K562 (cell line): Measurements from ENCODE around the gene REEP6. TPM values are rescaled to one million over a fixed set of nuclear protein-coding genes. Genes with fewer than 3 reads are reported as not detected.

Experiments used
- ATAC-seq: fragments of 200-7000 bp; cut with Tn5 transposase; 3 replicates; pipeline ENCODE4 v1.9.1; 2020; ENCODE audit warnings: moderate library complexity
- BruUV-seq: library from RNA; stranded (reverse); fragments of 400-500 nt; replicated peaks from 2 replicates; lab custom pipeline; 2021; lab: Mats Ljungman, UMichigan
- CTCF ChIA-PET: fragments of 300-600 bp; formaldehyde crosslinking; extraction: SDS; loops from one replicate; lab custom pipeline; 2021; ENCODE audit warnings: low intra/inter-chr PET ratio; lab: Yijun Ruan, JAX
- POLR2A ChIA-PET: fragments of 300-600, 350-650 bp; sonication (Branson Sonifier 250); formaldehyde crosslinking; extraction: SDS; loops from one replicate; lab custom pipeline; 2021; ENCODE audit warnings: antibody characterized with exemption, inconsistent platforms; lab: Yijun Ruan, JAX
- DNase-seq, 4 experiments: peaks; one replicate each; pipeline versions ENCODE4 v3.0.0 to v3.0.0-alpha.2; 2011 to 2018; ENCODE audit warnings: low spot score in 3 of 4, mixed read lengths in 3 of 4; ENCODE audit errors: extremely low read depth in 1 of 4
- FAIRE-seq: peaks from 2 replicates; lab custom pipeline; 2011; peaks lifted over from hg19 to GRCh38; lab: Jason Lieb, UNC
- H2AFZ ChIP-seq: 2 replicates; pipeline ENCODE4 v1.6.0; 2011; ENCODE audit warnings: low read depth, low read length, control low read depth, inconsistent platforms
- H3K27ac ChIP-seq: fragments of 200-600 bp; 3 replicates; pipeline ENCODE4 v1.8.0; 2011; ENCODE audit warnings: low read depth, mild to moderate bottlenecking, control low read depth, inconsistent platforms, low read length, moderate library complexity, mixed read lengths; ENCODE audit errors: extremely low read depth
- H3K27me3 ChIP-seq, 2 experiments: fragments of 300-600 bp in 1 of 2; 2 replicates in 1 of 2; 3 replicates in 1 of 2; pipeline versions ENCODE4 v1.6.0 to v1.8.0; 2011; ENCODE audit warnings: inconsistent platforms in 2 of 2, low read length in 2 of 2, mild to moderate bottlenecking in 1 of 2, mixed read lengths in 1 of 2, moderate library complexity in 1 of 2; ENCODE audit not compliant: control insufficient read depth in 2 of 2, insufficient read depth in 2 of 2
- H3K36me3 ChIP-seq: fragments of 300-600 bp; 3 replicates; pipeline ENCODE4 v1.8.0; 2011; ENCODE audit warnings: mild to moderate bottlenecking, low read length, inconsistent platforms; ENCODE audit not compliant: control insufficient read depth, insufficient read depth
- H3K4me1 ChIP-seq, 2 experiments: fragments of 200-600 bp in 1 of 2; replicated peaks in 1 of 2; 2 replicates in 1 of 2; 3 replicates in 1 of 2; pipeline versions ENCODE4 v1.5.1 to v1.8.0; 2011; ENCODE audit warnings: inconsistent platforms in 2 of 2, low read length in 2 of 2, mild to moderate bottlenecking in 1 of 2, mixed read lengths in 1 of 2, moderate library complexity in 1 of 2; ENCODE audit not compliant: control insufficient read depth in 2 of 2, insufficient read depth in 2 of 2
- H3K4me2 ChIP-seq: 2 replicates; pipeline ENCODE4 v1.6.1; 2011; ENCODE audit warnings: low read length, control low read depth, inconsistent platforms, mixed read lengths; ENCODE audit not compliant: insufficient read depth
- H3K4me3 ChIP-seq: fragments of 200-600 bp; sonication (generic), shearing (Covaris generic); 2 replicates; pipeline ENCODE4 v1.5.1; 2016; ENCODE audit warnings: control low read depth, inconsistent platforms
- H3K79me2 ChIP-seq: fragments of 200-600 bp; 3 replicates; pipeline ENCODE4 v1.8.0; 2011; ENCODE audit warnings: low read length, inconsistent platforms; ENCODE audit not compliant: control insufficient read depth, insufficient read depth
- H3K9ac ChIP-seq, 2 experiments: 2 replicates each; pipeline versions ENCODE4 v1.6.0 to v1.6.1; 2011; ENCODE audit warnings: low read depth in 2 of 2, low read length in 2 of 2, control low read depth in 1 of 2, inconsistent platforms in 1 of 2, mild to moderate bottlenecking in 1 of 2, mixed read lengths in 1 of 2; ENCODE audit not compliant: insufficient read depth in 1 of 2
- H3K9me1 ChIP-seq: one replicate; pipeline ENCODE4 v1.6.0; 2011; ENCODE audit warnings: inconsistent platforms, mild to moderate bottlenecking, low read length, moderate library complexity; ENCODE audit not compliant: control insufficient read depth, insufficient read depth
- H3K9me3 ChIP-seq: replicated peaks from 2 replicates; pipeline ENCODE4 v1.5.1; 2011; ENCODE audit warnings: low read depth, low read length, inconsistent platforms; ENCODE audit not compliant: control insufficient read depth, insufficient read depth
- H4K20me1 ChIP-seq: replicated peaks from 2 replicates; pipeline ENCODE4 v1.6.1; 2011; ENCODE audit warnings: low read length, inconsistent platforms, mixed read lengths; ENCODE audit not compliant: control insufficient read depth, insufficient read depth
- CHCHD3 ChIP-seq: fragments of 250-450 bp; sonication (Bioruptor Pico); IDR thresholded peaks from 2 replicates; pipeline ENCODE4 v2.1.2; 2022; ENCODE audit warnings: mild to moderate bottlenecking
- ZBTB7A ChIP-seq: IDR thresholded peaks from 2 replicates; pipeline ENCODE4 v1.6.1; 2011; ENCODE audit warnings: low read depth, mild to moderate bottlenecking, low read length, moderate library complexity, borderline replicate concordance; ENCODE audit not compliant: control insufficient read depth
- WGBS: fragments of 100-300 bp; shearing (Covaris generic); methylation state at CpG from one replicate; pipeline ENCODE4 v1.1.6; 2016; ENCODE audit warnings: low coverage, mixed read lengths; ENCODE audit not compliant: insufficient coverage; ENCODE audit errors: missing lambda C conversion rate; 5-methylcytosine and 5-hydroxymethylcytosine counted together
- in situ Hi-C: fragments of 300-500 bp; cut with MboI; formaldehyde crosslinking; loops from 4 replicates; pipeline ENCODE4 v1.15.0; 2018; ENCODE audit warnings: inconsistent platforms, mixed read lengths
- intact Hi-C: fragments of 100-400 bp; cut with micrococcal nuclease; formaldehyde crosslinking; loops from 2 replicates; pipeline ENCODE4 v1.14.2; 2022
- polyA plus RNA-seq, 8 experiments: library from polyadenylated mRNA; depleted of rRNA in 4 of 8; stranded (reverse) in 5 of 8; unstranded in 3 of 8; fragments of >200 nt; fragmentation: Nextera tagmentation in 2 of 8; fragmentation: Illumina TruSeq in 1 of 8; extraction: Ambion mirVana in 2 of 8; extraction: Trizol in 1 of 8; gene quantifications; 2 replicates each; pipeline versions ENCODE4 v1.2.1 to v1.2.3, GENCODE V29; 2011 to 2014; ENCODE audit warnings: inconsistent platforms in 1 of 8, missing spikeins in 1 of 8
- total RNA-seq, 7 experiments: library from RNA; depleted of rRNA in 6 of 7; stranded (reverse); fragments of >200 nt in 6 of 7; fragmentation: Illumina TruSeq in 2 of 7; extraction: Trizol in 2 of 7; gene quantifications; 2 replicates each; pipeline versions ENCODE4 v1.2.1 to v1.2.3, GENCODE V29; 2011 to 2021; ENCODE audit warnings: low replicate concordance in 1 of 7

REEP6 gene
- total and polyA plus RNA-seq, 9 of the 15 experiments (the other 6 are each of a cell fraction or from before 2014, with no cell fraction given), result 1.2 to 64.2 (median 12.7) TPM

DNA sequence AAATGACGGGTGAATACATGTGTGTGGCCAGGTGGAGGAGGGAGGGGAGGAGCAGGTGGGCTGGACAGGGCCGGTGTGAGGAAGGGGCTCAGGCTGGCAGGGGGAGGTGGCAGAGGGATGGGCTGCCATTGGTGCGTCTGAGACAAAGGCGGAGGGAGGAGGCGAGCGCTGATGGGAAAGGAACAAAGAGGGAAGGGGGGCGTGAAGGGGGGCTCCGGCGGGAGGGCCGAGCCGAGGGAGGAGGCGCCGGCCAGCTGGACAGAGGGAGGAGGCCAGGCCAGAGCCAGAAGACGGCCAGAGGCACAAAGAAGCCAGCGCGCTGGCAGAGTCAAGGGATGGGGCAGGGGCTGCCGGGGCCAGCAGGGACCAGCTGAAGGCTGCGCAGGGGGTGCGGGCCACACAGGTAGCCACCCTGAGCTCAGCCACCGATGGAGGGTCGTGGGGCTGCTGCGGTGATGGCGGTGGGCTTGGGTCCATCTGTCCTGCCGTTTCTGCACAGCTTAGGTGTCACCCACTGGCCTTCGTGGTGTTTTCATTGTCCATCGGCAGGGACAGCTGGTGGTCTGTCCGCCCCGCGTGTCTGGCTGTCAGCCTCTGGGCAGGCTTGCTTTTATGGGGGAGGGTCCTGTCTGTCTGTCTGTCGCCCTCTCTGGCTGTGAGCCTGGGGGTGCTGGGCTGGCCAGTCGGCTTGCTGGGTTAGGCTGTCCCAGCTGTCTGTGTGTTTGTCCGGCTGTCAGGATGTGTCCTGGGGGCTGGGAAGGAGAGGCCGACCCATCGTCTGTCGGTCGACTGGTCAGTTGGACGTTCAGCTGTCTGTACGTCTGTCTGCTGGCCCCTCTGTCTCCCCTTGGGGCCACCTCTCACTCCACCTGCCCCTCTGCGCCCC is 38.8 kb upstream of the REEP6 start:
- BruUV-seq, result no TSS peak
- Histone ChIP-seq H3K9me1 (peaks cover 7% of the 10 kb centered on the region), H3K4me3 (no peak overlapping the region), H3K36me3 (no peaks in the 10 kb centered on the region), H3K79me2 (no peaks in the 10 kb centered on the region), H3K4me1 (peaks cover 5 to 74% of the 10 kb centered on the region in 2 experiments; a peak in 4 of 5 replicates), H4K20me1 (peaks cover 17% of the 10 kb centered on the region; the same call in 1 of the 2 replicates), H3K27me3 (peaks cover 0 to 12% of the 10 kb centered on the region in 2 experiments; a peak in 1 of 5 replicates), H3K27ac (no peak overlapping the region), H3K9me3 (no peaks in the 10 kb centered on the region), H3K4me2 (no peak overlapping the region), H2AFZ (no peak overlapping the region), H3K9ac (peak overlapping the region in 1 of 2 experiments; percentile 19; a peak in 1 of 4 replicates)
- in situ Hi-C loops (no loop called here), intact Hi-C loops (no loop called here)
- POLR2A ChIA-PET, result interaction anchor here (0.6 to 2.0 kb wide), 8 partner anchors 9 to 596 kb away, joined by 3 to 7 read pairs (median 3); partner anchors contain the start of gene CIRBP
- FAIRE-seq (no peak), DNase-seq (no peak), ATAC-seq (no peak)
- WGBS, result 18% methylated on average over 15 of the region's 39 CpGs
- no peak for TF ChIP-seq CHCHD3 (CRISPR knock-in tag)
- TF ChIP-seq ZBTB7A, result 0 out of 2 replicates have a peak, but pooled peaks have one; percentile 35
- CTCF ChIA-PET, result no interaction called here
